Neural crest cell (in vitro differentiated cells): ENCODE measurements around the gene KRTAP5-6. TPM values are rescaled to one million over a fixed set of nuclear protein-coding genes. Genes with fewer than 3 reads are reported as not detected.

Experiments
- DNase-seq: peaks from one replicate; pipeline ENCODE4 v3.0.0; 2021; ENCODE audit warnings: low read depth, mixed read lengths, low spot score
- H3K27ac Mint-ChIP-seq: one replicate; pipeline ENCODE4 v1.8.0; 2021; ENCODE audit warnings: mild to moderate bottlenecking, mixed read lengths; ENCODE audit not compliant: unreplicated experiment
- H3K27me3 Mint-ChIP-seq: 2 replicates; pipeline ENCODE4 v1.8.0; 2021; ENCODE audit warnings: low read depth, mild to moderate bottlenecking, mixed read lengths
- H3K36me3 Mint-ChIP-seq: 2 replicates; pipeline ENCODE4 v1.8.0; 2021; ENCODE audit warnings: low read depth, mild to moderate bottlenecking, mixed read lengths
- H3K4me1 Mint-ChIP-seq: 2 replicates; pipeline ENCODE4 v1.8.0; 2021; ENCODE audit warnings: mixed read lengths
- H3K4me3 Mint-ChIP-seq: one replicate; pipeline ENCODE4 v1.8.0; 2021; ENCODE audit warnings: mild to moderate bottlenecking, mixed read lengths
- H3K9me3 Mint-ChIP-seq: 2 replicates; pipeline ENCODE4 v1.8.0; 2021; ENCODE audit warnings: mixed read lengths
- total RNA-seq: library from RNA; stranded (reverse); gene quantifications from 2 replicates; pipeline ENCODE4 v1.2.1, GENCODE V29; 2021
- TF ChIP-seq, protein P1 (sequence below): fragments of 200-600 bp; sonication (generic); conservative IDR thresholded peaks from 2 replicates; pipeline ENCODE4 v1.5.0; 2021; ENCODE audit warnings: antibody characterized with exemption, mild to moderate bottlenecking

The KRTAP5-6 gene
- total RNA-seq, 1 donor from 2014 or later, result not detected

- no peaks in the 10 kb centered on the region for H3K4me1 Mint-ChIP-seq
- H3K4me3 Mint-ChIP-seq, result no peak overlapping the region
- TF ChIP-seq, protein P1, sequence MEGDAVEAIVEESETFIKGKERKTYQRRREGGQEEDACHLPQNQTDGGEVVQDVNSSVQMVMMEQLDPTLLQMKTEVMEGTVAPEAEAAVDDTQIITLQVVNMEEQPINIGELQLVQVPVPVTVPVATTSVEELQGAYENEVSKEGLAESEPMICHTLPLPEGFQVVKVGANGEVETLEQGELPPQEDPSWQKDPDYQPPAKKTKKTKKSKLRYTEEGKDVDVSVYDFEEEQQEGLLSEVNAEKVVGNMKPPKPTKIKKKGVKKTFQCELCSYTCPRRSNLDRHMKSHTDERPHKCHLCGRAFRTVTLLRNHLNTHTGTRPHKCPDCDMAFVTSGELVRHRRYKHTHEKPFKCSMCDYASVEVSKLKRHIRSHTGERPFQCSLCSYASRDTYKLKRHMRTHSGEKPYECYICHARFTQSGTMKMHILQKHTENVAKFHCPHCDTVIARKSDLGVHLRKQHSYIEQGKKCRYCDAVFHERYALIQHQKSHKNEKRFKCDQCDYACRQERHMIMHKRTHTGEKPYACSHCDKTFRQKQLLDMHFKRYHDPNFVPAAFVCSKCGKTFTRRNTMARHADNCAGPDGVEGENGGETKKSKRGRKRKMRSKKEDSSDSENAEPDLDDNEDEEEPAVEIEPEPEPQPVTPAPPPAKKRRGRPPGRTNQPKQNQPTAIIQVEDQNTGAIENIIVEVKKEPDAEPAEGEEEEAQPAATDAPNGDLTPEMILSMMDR, result no peak
- DNase-seq, result no peak
- peaks cover 7% of the 10 kb centered on the region for H3K27me3 Mint-ChIP-seq
- no peaks in the 10 kb centered on the region for H3K9me3 Mint-ChIP-seq
- no peak overlapping the region for H3K27ac Mint-ChIP-seq
- H3K36me3 Mint-ChIP-seq, result no peaks in the 10 kb centered on the region
Measured at GRCh38 chr11:1707751-1708150, 10.8 kb downstream of the KRTAP5-6 start.

GRCh38 chr11:1708716-1709115, 11.7 kb downstream of the KRTAP5-6 start:
- TF ChIP-seq, protein P1, result no peak
- no peaks in the 10 kb centered on the region for H3K4me1 Mint-ChIP-seq
- no peaks in the 10 kb centered on the region for H3K9me3 Mint-ChIP-seq
- H3K27ac Mint-ChIP-seq, result no peak overlapping the region
- H3K4me3 Mint-ChIP-seq, result no peak overlapping the region
- peaks cover 7% of the 10 kb centered on the region for H3K27me3 Mint-ChIP-seq
- no peaks in the 10 kb centered on the region for H3K36me3 Mint-ChIP-seq
- DNase-seq, result no peak

DNA sequence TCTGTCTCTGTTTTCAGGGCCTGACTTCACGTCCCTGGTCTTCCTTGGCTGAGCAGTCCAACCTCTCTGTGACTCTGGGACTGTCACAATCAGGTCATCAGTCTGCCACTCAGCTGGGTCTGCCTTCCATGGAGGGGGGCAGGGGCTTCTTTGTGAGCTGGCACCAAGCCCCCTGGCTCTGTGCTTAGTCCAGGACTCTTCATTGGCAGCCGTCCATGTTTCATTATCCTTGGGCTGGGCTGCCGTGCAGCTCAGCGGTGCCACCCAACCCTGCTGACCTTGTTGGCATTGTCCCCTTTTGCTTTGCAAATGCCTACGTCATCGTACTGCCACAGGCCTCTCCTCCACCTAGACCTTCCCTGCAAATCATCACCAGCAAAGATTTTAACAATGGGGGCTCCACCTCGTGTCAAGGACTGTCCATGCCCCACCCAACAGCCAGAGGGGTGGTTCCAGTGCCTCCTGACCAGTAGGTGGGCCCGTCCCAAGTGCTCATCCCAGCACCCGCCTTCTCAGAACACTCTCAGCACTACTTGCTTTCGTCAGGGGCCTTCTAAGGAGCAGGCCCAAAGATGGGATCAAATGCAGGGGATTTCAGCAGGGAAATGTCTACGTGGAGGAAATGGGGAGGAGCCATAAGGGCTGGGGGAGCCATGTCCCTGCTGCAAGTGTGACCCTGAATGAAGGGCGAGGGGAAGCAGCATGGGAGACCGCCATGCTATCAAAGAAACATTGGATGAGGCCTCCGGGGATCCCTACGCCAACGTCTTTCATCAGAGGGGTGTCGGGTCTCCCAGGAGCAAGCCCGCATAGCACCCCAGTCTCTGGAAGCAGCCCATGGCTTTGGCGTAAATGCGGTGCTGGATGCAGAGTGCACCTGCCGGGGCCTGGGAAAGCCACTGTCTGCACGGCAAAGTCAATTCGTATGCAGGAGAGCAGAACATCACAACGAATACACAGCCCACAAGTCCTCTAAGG, 18.2 kb downstream of the KRTAP5-6 start:
- Mint-ChIP-seq H3K27ac (no peak overlapping the region), H3K27me3 (peaks cover 2% of the 10 kb centered on the region), H3K4me3 (no peak overlapping the region), H3K4me1 (no peaks in the 10 kb centered on the region), H3K9me3 (no peaks in the 10 kb centered on the region), H3K36me3 (no peaks in the 10 kb centered on the region)
- no peak for DNase-seq
- TF ChIP-seq, protein P1, result no peak

DNA sequence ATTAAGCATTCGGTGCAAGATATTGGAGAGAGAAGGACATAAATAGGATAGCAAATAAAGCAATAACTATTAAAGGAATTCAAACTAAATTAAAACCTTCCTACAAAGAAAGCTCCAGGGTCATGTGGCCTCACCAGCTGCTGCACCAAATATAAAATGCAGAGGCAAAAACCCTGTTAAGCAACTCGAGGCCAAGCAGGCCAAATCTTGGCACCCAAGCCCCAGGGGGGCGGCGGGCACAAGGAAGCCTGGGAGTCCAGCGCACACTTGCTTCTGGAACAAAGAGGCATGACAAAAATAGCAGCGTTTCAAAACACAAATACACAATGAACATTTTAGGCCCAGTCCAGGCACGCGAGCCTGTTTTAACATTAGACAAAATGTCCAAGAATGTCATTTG, 20.8 kb downstream of the KRTAP5-6 start:
- H3K27me3 Mint-ChIP-seq, result peaks cover 10% of the 10 kb centered on the region
- DNase-seq, result no peak
- H3K9me3 Mint-ChIP-seq, result no peaks in the 10 kb centered on the region
- TF ChIP-seq, protein P1, result no peak
- no peak overlapping the region for H3K4me3 Mint-ChIP-seq
- no peaks in the 10 kb centered on the region for H3K4me1 Mint-ChIP-seq
- H3K27ac Mint-ChIP-seq, result no peak overlapping the region
- no peaks in the 10 kb centered on the region for H3K36me3 Mint-ChIP-seq

DNA sequence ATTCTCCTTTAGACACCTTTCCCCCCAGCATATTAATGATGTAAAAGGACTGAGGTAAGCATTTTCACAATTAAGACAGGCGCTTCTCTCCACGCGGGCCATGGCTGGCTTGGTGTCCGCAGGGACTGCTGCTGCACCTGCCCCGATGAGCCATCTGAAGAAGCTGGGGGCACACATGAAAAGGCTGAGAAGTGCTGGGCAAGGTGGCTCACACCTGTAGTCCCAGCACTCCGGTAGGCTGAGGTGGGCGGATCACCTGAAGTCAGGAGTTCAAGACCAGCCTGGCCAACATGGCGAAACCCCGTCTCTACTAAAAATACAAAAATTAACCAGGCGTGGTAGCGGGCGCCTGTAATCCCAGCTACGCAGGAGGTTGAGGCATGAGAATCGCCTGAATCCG, 21.3 kb downstream of the KRTAP5-6 start:
- no peaks in the 10 kb centered on the region for H3K4me1 Mint-ChIP-seq
- no peak overlapping the region for H3K27ac Mint-ChIP-seq
- no peaks in the 10 kb centered on the region for H3K36me3 Mint-ChIP-seq
- no peak for DNase-seq
- no peak overlapping the region for H3K4me3 Mint-ChIP-seq
- peaks cover 13% of the 10 kb centered on the region for H3K27me3 Mint-ChIP-seq
- H3K9me3 Mint-ChIP-seq, result no peaks in the 10 kb centered on the region
- TF ChIP-seq, protein P1, result no peak
